ENCODE results near the gene WDR1. TPM values are rescaled to one million over a fixed set of nuclear protein-coding genes. Genes with fewer than 3 reads are reported as not detected.

The WDR1 gene
- total and polyA plus RNA-seq, 2 donors (not counting 3 experiments of a cell fraction or from before 2014, with no cell fraction given) = 590 to 660 TPM

DNA sequence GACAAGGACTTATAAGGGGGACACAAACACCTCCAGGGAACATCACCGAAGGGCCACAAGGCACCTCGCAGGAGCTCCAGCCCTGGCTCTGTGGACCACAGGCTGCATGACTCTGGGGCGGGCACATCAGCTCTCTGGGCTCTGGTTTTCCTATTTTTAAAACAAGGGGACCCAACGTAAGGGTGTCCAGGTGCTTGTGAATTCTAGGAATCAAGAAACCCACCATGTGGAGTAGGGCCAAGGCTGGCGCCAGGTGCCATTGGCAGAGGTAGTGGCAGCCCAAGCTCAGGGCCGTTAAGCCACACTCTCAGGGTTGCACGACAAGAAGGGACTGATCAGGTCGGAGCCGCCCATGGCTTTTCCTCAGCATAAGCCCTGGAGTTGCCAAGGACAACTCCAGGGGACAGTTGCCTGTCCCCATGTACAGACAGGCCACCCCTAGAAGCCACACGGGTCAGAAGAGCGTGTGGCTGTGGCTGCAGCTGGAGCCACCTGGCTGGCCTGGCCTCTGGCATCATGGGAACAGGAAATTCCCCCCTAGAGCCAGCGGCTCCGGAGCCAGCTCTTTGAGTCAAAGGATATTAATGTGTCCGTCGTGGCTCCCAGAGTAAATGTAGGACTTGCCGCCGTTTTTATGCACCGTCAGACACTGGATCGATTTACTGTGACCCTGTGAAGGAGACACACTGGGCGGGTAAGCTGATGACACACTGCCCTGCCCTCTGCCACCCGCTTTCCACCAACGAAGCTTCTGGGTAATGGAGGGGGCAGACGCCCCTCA lies 32.5 kb downstream of the WDR1 start:
- TF ChIP-seq JUN (IDR thresholded peaks at IDR 0.05; ENCODE audit: borderline replicate concordance, insufficient read depth, insufficient read length, low read depth) (no peak), MYC (IDR thresholded peaks at IDR 0.05; ENCODE audit: low read depth, low read length) (no peak), FOS (IDR thresholded peaks at IDR 0.05; ENCODE audit: borderline replicate concordance, insufficient read depth, low read length) (no peak), POLR2AphosphoS5 (IDR thresholded peaks at IDR 0.05; ENCODE audit: insufficient read depth, low read depth, low read length) (no peak), GATA2 (IDR thresholded peaks at IDR 0.05; ENCODE audit: insufficient read depth, insufficient read length, low read depth, low read length) (no peak)
- TF ChIP-seq, protein P1, sequence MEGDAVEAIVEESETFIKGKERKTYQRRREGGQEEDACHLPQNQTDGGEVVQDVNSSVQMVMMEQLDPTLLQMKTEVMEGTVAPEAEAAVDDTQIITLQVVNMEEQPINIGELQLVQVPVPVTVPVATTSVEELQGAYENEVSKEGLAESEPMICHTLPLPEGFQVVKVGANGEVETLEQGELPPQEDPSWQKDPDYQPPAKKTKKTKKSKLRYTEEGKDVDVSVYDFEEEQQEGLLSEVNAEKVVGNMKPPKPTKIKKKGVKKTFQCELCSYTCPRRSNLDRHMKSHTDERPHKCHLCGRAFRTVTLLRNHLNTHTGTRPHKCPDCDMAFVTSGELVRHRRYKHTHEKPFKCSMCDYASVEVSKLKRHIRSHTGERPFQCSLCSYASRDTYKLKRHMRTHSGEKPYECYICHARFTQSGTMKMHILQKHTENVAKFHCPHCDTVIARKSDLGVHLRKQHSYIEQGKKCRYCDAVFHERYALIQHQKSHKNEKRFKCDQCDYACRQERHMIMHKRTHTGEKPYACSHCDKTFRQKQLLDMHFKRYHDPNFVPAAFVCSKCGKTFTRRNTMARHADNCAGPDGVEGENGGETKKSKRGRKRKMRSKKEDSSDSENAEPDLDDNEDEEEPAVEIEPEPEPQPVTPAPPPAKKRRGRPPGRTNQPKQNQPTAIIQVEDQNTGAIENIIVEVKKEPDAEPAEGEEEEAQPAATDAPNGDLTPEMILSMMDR (IDR thresholded peaks at IDR 0.05; ENCODE audit: extremely low read depth in 1 of 2, insufficient read depth in 1 of 2, low read depth in 1 of 2, low read length in 2 of 2) = no peak
- TF ChIP-seq, protein P2, sequence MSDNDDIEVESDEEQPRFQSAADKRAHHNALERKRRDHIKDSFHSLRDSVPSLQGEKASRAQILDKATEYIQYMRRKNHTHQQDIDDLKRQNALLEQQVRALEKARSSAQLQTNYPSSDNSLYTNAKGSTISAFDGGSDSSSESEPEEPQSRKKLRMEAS (IDR thresholded peaks at IDR 0.05; ENCODE audit: insufficient read depth, insufficient read length) = no peak
- Histone ChIP-seq H3K79me2 (ENCODE audit: control insufficient read depth, insufficient read depth, low read length) (peaks cover 76% of the 10 kb centered on the region), H3K9me3 (replicated peaks; ENCODE audit: control insufficient read depth, insufficient read depth, low read length) (no peaks in the 10 kb centered on the region), H3K36me3 (ENCODE audit: control insufficient read depth in 2 of 2, extremely low read depth in 1 of 2, insufficient read depth in 2 of 2, low read length in 2 of 2) (peaks cover 53 to 91% of the 10 kb centered on the region in 2 experiments), H3K4me1 (ENCODE audit: control insufficient read depth, extremely low read depth, insufficient read depth, low read length) (peaks cover 17% of the 10 kb centered on the region), H3K4me2 (ENCODE audit: insufficient read depth, low read length) (no peak overlapping the region), H3K27ac (ENCODE audit: insufficient read depth, low read depth, low read length) (no peak overlapping the region), H4K20me1 (replicated peaks; ENCODE audit: control insufficient read depth, extremely low read depth, insufficient read depth, low read length) (no peaks in the 10 kb centered on the region), H3K9me1 (replicated peaks; ENCODE audit: control insufficient read depth, extremely low read depth, insufficient read depth, low read length) (no peaks in the 10 kb centered on the region), H3K4me3 (replicated peaks in 1 of 3; ENCODE audit: insufficient read depth in 1 of 3, low read depth in 1 of 3, low read length in 3 of 3) (no peak overlapping the region), H3K27me3 (ENCODE audit: control insufficient read depth in 2 of 2, insufficient read depth in 2 of 2, low read length in 2 of 2) (no peaks in the 10 kb centered on the region), H2AFZ (ENCODE audit: low read depth, low read length) (no peak overlapping the region), H3K9ac (replicated peaks; ENCODE audit: extremely low read depth, insufficient read depth, low read length) (no peak overlapping the region)
- ChIA-PET POLR2A (no interaction called here), CTCF (no interaction called here)
- dilution Hi-C loops (cut with MboI; ENCODE audit: extremely low pct_ligation_motif_present, low sequenced_read_pairs) = no loop called here
- FAIRE-seq = no peak
- no TSS peak for BruUV-seq (replicated peaks)
- intact Hi-C loops (cut with micrococcal nuclease) = no loop called here
- DNase-seq (ENCODE audit: low read depth, low spot score) = no peak
